ENCODE data around the gene TSPAN31.
A peak's percentile ranks its signal among the peaks of the same experiment; 100 is the strongest.

The TSPAN31 gene

GRCh38 chr12:57752668-57753000, 7.8 kb downstream of the TSPAN31 start:
- no peak for DNase-seq (ENCODE audit: low read depth)

- no peak for DNase-seq (ENCODE audit: low read depth)
Observed at GRCh38 chr12:57753756-57754337, 9.0 kb downstream of the TSPAN31 start.

- peak; percentile 82 for DNase-seq (ENCODE audit: low read depth)
Observed at GRCh38 chr12:57754411-57755193, 9.8 kb downstream of the TSPAN31 start, which contains the start of gene MARCHF9. Gene MARCHF9, plus strand, starts transcription at chr12:57755103. Its CDS starts 426 bp downstream, at chr12:57755529.

GRCh38 chr12:57755194-57755453, 10.3 kb downstream of the TSPAN31 start:
- no peak for DNase-seq (ENCODE audit: low read depth)

GRCh38 chr12:57755454-57756372, 10.9 kb downstream of the TSPAN31 start:
- no peak for DNase-seq (ENCODE audit: low read depth)

- DNase-seq (ENCODE audit: low read depth): peak; percentile 70
Observed at GRCh38 chr12:57756406-57757341, 11.8 kb downstream of the TSPAN31 start.

GRCh38 chr12:57757771-57758170, 12.9 kb downstream of the TSPAN31 start:
- DNase-seq (ENCODE audit: low read depth): no peak

- no peak for DNase-seq (ENCODE audit: low read depth)
Observed at GRCh38 chr12:57758552-57759359, 13.9 kb downstream of the TSPAN31 start.

- no peak for DNase-seq (ENCODE audit: low read depth)
Observed at GRCh38 chr12:57759360-57759980, 14.6 kb downstream of the TSPAN31 start.

GRCh38 chr12:57760347-57760982, 15.6 kb downstream of the TSPAN31 start:
- no peak for DNase-seq (ENCODE audit: low read depth)

GRCh38 chr12:57761391-57761998, 16.7 kb downstream of the TSPAN31 start:
- DNase-seq (ENCODE audit: low read depth): no peak

- DNase-seq (ENCODE audit: low read depth): no peak
Observed at GRCh38 chr12:57762463-57762862, 17.6 kb downstream of the TSPAN31 start.

GRCh38 chr12:57763881-57764661, 19.2 kb downstream of the TSPAN31 start:
- no peak for DNase-seq (ENCODE audit: low read depth)

GRCh38 chr12:57764662-57765002, 19.8 kb downstream of the TSPAN31 start:
- DNase-seq (ENCODE audit: low read depth): no peak

GRCh38 chr12:57765003-57765697, 20.3 kb downstream of the TSPAN31 start:
- DNase-seq (ENCODE audit: low read depth): peak; percentile 62

GRCh38 chr12:57765698-57766463, 21.0 kb downstream of the TSPAN31 start:
- DNase-seq (ENCODE audit: low read depth): no peak
